Smooth muscle cell (in vitro differentiated cells): Measurements from ENCODE around the gene CACNG4. TPM values are rescaled to one million over a fixed set of nuclear protein-coding genes. Genes with fewer than 3 reads are reported as not detected.

Experiments used
- DNase-seq: peaks from one replicate; lab custom pipeline; 2025; ENCODE audit not compliant: unreplicated experiment; lab: John Stamatoyannopoulos, UW
- H2AFZ ChIP-seq: fragments of 200-600 bp; sonication (generic); 2 replicates; pipeline ENCODE4 v1.6.0; 2016; ENCODE audit warnings: antibody characterized with exemption, low read depth, mild to moderate bottlenecking
- H3F3A ChIP-seq: fragments of 200-600 bp; sonication (generic); 2 replicates; pipeline ENCODE4 v1.6.0; 2017; ENCODE audit warnings: antibody characterized with exemption, low read depth
- H3K27ac ChIP-seq: fragments of 200-600 bp; sonication (generic); 2 replicates; pipeline ENCODE4 v1.5.1; 2016; ENCODE audit warnings: low read depth, mild to moderate bottlenecking
- H3K27me3 ChIP-seq: fragments of 200-600 bp; sonication (generic); 2 replicates; pipeline ENCODE4 v1.6.1; 2016; ENCODE audit warnings: low read depth, mild to moderate bottlenecking
- H3K36me3 ChIP-seq: fragments of 200-600 bp; sonication (generic); 2 replicates; pipeline ENCODE4 v1.5.1; 2016; ENCODE audit warnings: low read depth
- H3K4me1 ChIP-seq: fragments of 200-600 bp; sonication (generic); 2 replicates; pipeline ENCODE4 v1.5.1; 2016; ENCODE audit warnings: low read depth
- H3K4me2 ChIP-seq: fragments of 200-600 bp; sonication (generic); 2 replicates; pipeline ENCODE4 v1.6.0; 2016; ENCODE audit warnings: mild to moderate bottlenecking
- H3K4me3 ChIP-seq: fragments of 200-600 bp; sonication (generic); 2 replicates; pipeline ENCODE4 v1.5.1; 2016; ENCODE audit warnings: mild to moderate bottlenecking
- H3K79me2 ChIP-seq: fragments of 200-600 bp; sonication (generic); 2 replicates; pipeline ENCODE4 v1.6.0; 2016; ENCODE audit warnings: low read depth, mild to moderate bottlenecking
- H3K9ac ChIP-seq: fragments of 200-600 bp; sonication (generic); 2 replicates; pipeline ENCODE4 v1.6.0; 2016; ENCODE audit warnings: low read depth
- H3K9me3 ChIP-seq: fragments of 200-600 bp; sonication (generic); replicated peaks from 2 replicates; pipeline ENCODE4 v1.5.1; 2016; ENCODE audit warnings: low read depth
- H4K20me1 ChIP-seq: fragments of 200-600 bp; sonication (generic); 2 replicates; pipeline ENCODE4 v1.6.0; 2016; ENCODE audit warnings: low read depth
- WGBS: methylation state at CpG from one replicate; pipeline ENCODE4 v1.1.7; 2016; ENCODE audit warnings: low lambda C conversion rate; 5-methylcytosine and 5-hydroxymethylcytosine counted together
- polyA plus RNA-seq: library from polyadenylated mRNA; unstranded; fragments of >200 nt; fragmentation: Nextera tagmentation; extraction: Ambion mirVana; gene quantifications from 2 replicates; pipeline ENCODE4 v1.2.1, GENCODE V29; 2016
- total RNA-seq: library from RNA; depleted of rRNA; stranded (reverse); fragments of >200 nt; gene quantifications from 2 replicates; pipeline ENCODE4 v1.2.3, GENCODE V29; 2014
- TF ChIP-seq, protein P1 (sequence below): fragments of 200-600 bp; sonication (generic); IDR thresholded peaks from 2 replicates; pipeline ENCODE4 v1.5.1; 2017; ENCODE audit warnings: borderline replicate concordance, mild to moderate bottlenecking, antibody characterized with exemption; ENCODE audit not compliant: insufficient read depth, poor library complexity, severe bottlenecking

The CACNG4 gene
- total and polyA plus RNA-seq, 2 experiments from 2014 or later = 1.4 to 6.5 TPM

DNA sequence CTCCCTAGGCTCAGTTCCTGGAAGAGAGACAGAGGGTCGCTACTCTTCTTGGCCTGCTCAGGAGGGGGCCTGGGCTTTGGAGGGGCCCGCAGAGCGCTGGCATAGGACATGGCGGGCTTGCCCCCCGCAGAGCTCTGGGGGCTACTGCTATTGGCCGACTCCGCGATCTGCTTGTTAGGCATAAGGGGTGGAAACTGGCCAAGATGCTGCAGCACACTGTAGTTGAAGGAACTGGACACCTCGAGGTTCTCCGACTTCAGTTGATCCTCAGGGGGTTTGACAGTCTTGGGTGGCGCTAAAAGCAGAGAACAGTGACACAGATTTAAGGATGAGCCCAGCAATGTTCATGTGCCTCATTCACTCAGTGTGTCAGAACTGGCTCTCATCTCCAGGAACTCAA is 113.8 kb downstream of the CACNG4 start:
- Histone ChIP-seq H3K36me3 (peaks cover 3% of the 10 kb centered on the region), H3K27me3 (no peaks in the 10 kb centered on the region), H3F3A (no peaks in the 10 kb centered on the region), H3K9me3 (no peaks in the 10 kb centered on the region), H3K9ac (no peak overlapping the region), H2AFZ (no peak overlapping the region), H3K4me2 (no peak overlapping the region), H3K4me1 (no peaks in the 10 kb centered on the region), H3K79me2 (no peaks in the 10 kb centered on the region), H4K20me1 (peaks cover 46% of the 10 kb centered on the region), H3K4me3 (no peak overlapping the region), H3K27ac (no peak overlapping the region)
- no peak for DNase-seq
- TF ChIP-seq, protein P1, sequence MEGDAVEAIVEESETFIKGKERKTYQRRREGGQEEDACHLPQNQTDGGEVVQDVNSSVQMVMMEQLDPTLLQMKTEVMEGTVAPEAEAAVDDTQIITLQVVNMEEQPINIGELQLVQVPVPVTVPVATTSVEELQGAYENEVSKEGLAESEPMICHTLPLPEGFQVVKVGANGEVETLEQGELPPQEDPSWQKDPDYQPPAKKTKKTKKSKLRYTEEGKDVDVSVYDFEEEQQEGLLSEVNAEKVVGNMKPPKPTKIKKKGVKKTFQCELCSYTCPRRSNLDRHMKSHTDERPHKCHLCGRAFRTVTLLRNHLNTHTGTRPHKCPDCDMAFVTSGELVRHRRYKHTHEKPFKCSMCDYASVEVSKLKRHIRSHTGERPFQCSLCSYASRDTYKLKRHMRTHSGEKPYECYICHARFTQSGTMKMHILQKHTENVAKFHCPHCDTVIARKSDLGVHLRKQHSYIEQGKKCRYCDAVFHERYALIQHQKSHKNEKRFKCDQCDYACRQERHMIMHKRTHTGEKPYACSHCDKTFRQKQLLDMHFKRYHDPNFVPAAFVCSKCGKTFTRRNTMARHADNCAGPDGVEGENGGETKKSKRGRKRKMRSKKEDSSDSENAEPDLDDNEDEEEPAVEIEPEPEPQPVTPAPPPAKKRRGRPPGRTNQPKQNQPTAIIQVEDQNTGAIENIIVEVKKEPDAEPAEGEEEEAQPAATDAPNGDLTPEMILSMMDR = no peak
- 98% methylated on average over 11 of the region's 11 CpGs for WGBS

DNA sequence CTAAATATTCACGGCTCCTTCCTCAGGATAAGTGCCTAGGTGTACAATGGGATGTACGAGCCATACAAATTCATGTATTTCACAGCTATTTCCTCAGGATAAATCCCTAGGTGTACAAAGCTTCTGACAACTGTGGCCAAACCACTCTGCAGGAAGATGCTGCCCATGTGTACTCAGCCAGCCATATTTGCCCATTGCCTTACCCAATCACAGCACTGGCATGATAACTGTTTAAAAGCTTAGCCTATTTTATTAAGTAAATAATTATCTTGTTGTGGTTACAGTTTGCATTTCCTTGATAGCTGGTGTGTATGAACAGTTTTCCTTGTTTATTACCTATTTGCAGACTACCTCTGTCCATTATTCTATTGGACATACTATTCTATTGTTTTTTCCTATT is 115.0 kb downstream of the CACNG4 start:
- Histone ChIP-seq H3K9ac (no peak overlapping the region), H3K4me3 (no peak overlapping the region), H3K4me1 (no peaks in the 10 kb centered on the region), H3K27ac (no peak overlapping the region), H3K4me2 (no peak overlapping the region), H3K9me3 (no peaks in the 10 kb centered on the region), H2AFZ (no peak overlapping the region), H4K20me1 (peaks cover 46% of the 10 kb centered on the region), H3K27me3 (no peaks in the 10 kb centered on the region), H3K79me2 (no peaks in the 10 kb centered on the region), H3K36me3 (peaks cover 6% of the 10 kb centered on the region), H3F3A (no peaks in the 10 kb centered on the region)
- 97% methylated on average over 2 of the region's 2 CpGs for WGBS
- TF ChIP-seq, protein P1 = no peak
- no peak for DNase-seq

DNA sequence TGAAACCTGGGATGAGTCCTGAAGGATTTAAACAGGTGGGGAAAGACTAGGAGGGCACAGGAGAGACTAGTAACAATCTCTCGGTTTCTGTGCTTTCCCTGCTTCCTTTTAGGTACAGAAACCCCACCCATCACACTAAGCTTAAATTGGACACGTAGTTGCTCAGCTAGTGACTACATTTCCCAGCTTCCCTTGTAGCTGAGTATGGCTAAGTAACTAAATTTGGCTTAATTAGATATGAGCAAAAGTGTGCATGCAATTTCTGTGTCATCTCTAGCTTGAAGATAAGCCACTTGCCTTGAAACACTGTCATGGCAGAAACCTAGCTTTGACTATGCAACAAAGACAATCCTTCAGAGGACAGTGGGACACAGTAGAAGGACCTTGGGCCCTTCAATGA is 116.3 kb downstream of the CACNG4 start:
- no peak overlapping the region for H3K4me3 ChIP-seq
- H3K27me3 ChIP-seq = no peaks in the 10 kb centered on the region
- H3K9me3 ChIP-seq = no peaks in the 10 kb centered on the region
- TF ChIP-seq, protein P1 = no peak
- H3F3A ChIP-seq = no peaks in the 10 kb centered on the region
- H3K4me2 ChIP-seq = no peak overlapping the region
- DNase-seq = no peak
- peaks cover 51% of the 10 kb centered on the region for H4K20me1 ChIP-seq
- peaks cover 7% of the 10 kb centered on the region for H3K36me3 ChIP-seq
- H3K4me1 ChIP-seq = no peaks in the 10 kb centered on the region
- no peak overlapping the region for H2AFZ ChIP-seq
- WGBS = 94% methylated on average over 2 of the region's 2 CpGs
- no peak overlapping the region for H3K9ac ChIP-seq
- H3K79me2 ChIP-seq = no peaks in the 10 kb centered on the region
- no peak overlapping the region for H3K27ac ChIP-seq

DNA sequence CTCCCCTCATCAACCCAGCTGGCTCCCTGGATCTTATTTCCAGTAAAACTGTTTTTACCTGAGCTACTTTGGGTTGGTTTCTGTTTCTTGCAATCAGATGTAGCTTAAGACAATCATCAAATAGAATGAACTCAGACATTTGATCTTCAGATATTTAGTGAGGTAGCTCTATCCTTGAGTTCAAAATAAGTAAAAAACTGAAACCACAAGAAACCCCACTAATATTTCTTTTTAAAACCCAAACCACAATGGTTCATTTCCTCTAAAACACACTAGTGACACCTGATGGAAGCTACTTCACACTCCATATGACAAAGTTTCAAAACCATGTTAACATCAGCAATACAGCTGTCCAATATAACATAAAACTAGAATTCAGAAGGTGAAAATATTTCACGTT is 117.6 kb downstream of the CACNG4 start:
- Histone ChIP-seq H4K20me1 (peaks cover 50% of the 10 kb centered on the region), H3K36me3 (peaks cover 7% of the 10 kb centered on the region), H3K27me3 (no peaks in the 10 kb centered on the region), H3K4me3 (no peak overlapping the region), H3K9ac (no peak overlapping the region), H3K9me3 (no peaks in the 10 kb centered on the region), H3K4me2 (no peak overlapping the region), H2AFZ (no peak overlapping the region), H3K4me1 (no peaks in the 10 kb centered on the region), H3K27ac (no peak overlapping the region), H3K79me2 (no peaks in the 10 kb centered on the region), H3F3A (no peaks in the 10 kb centered on the region)
- TF ChIP-seq, protein P1 = no peak
- no peak for DNase-seq
- WGBS = 90% methylated on average over 1 of the region's 1 CpG
